Progenitor cell of endocrine pancreas (in vitro differentiated cells): ENCODE measurements around the gene ZNF385B. TPM values are rescaled to one million over a fixed set of nuclear protein-coding genes. Genes with fewer than 3 reads are reported as not detected.

Experiments used
- DNase-seq: peaks from one replicate; pipeline ENCODE4 v3.0.0; 2021; ENCODE audit warnings: low spot score; ENCODE audit not compliant: unreplicated experiment
- H3K27ac Mint-ChIP-seq: 2 replicates; pipeline ENCODE4 v1.8.0; 2021; ENCODE audit warnings: mild to moderate bottlenecking, moderate library complexity, mixed read lengths
- H3K27me3 Mint-ChIP-seq: 2 replicates; pipeline ENCODE4 v1.8.0; 2021; ENCODE audit warnings: mixed read lengths
- H3K36me3 Mint-ChIP-seq: 2 replicates; pipeline ENCODE4 v1.8.0; 2022; ENCODE audit warnings: mixed read lengths; ENCODE audit not compliant: insufficient read depth
- H3K4me1 Mint-ChIP-seq: 2 replicates; pipeline ENCODE4 v1.8.0; 2021; ENCODE audit warnings: low read depth, mixed read lengths
- H3K4me3 Mint-ChIP-seq: 2 replicates; pipeline ENCODE4 v1.8.0; 2021; ENCODE audit warnings: low read depth, mild to moderate bottlenecking, moderate library complexity, mixed read lengths
- H3K9me3 Mint-ChIP-seq: 2 replicates; pipeline ENCODE4 v1.8.0; 2021; ENCODE audit warnings: low read depth, mixed read lengths
- CTCF ChIP-seq: fragments of 200-600 bp; sonication (generic); IDR thresholded peaks from one replicate; pipeline ENCODE4 v1.5.0; 2021; ENCODE audit warnings: antibody characterized with exemption, mild to moderate bottlenecking; ENCODE audit not compliant: unreplicated experiment
- total RNA-seq: library from RNA; stranded (reverse); gene quantifications from 2 replicates; pipeline ENCODE4 v1.2.1, GENCODE V29; 2021

The ZNF385B gene
- total RNA-seq, 1 donor from 2014 or later, result 4.9 TPM

- Mint-ChIP-seq H3K4me3 (no peak overlapping the region), H3K4me1 (peaks cover 6% of the 10 kb centered on the region), H3K27me3 (no peaks in the 10 kb centered on the region), H3K36me3 (no peaks in the 10 kb centered on the region), H3K9me3 (no peaks in the 10 kb centered on the region), H3K27ac (no peak overlapping the region)
- no peak for TF ChIP-seq CTCF
- no peak for DNase-seq
Measured at GRCh38 chr2:179692043-179692442, 169.4 kb downstream of the ZNF385B start.

- no peak for DNase-seq
- Mint-ChIP-seq H3K27me3 (no peaks in the 10 kb centered on the region), H3K4me3 (no peak overlapping the region), H3K36me3 (no peaks in the 10 kb centered on the region), H3K27ac (no peak overlapping the region), H3K9me3 (no peaks in the 10 kb centered on the region), H3K4me1 (peaks cover 6% of the 10 kb centered on the region)
- TF ChIP-seq CTCF, result no peak
Measured at GRCh38 chr2:179691235-179691634, 170.2 kb downstream of the ZNF385B start.

GRCh38 chr2:179686718-179687342 is 174.6 kb downstream of the ZNF385B start:
- no peak for DNase-seq
- Mint-ChIP-seq H3K4me3 (no peak overlapping the region), H3K36me3 (no peaks in the 10 kb centered on the region), H3K4me1 (peaks cover 5% of the 10 kb centered on the region), H3K9me3 (no peaks in the 10 kb centered on the region), H3K27ac (no peak overlapping the region), H3K27me3 (no peaks in the 10 kb centered on the region)
- no peak for TF ChIP-seq CTCF

- H3K27me3 Mint-ChIP-seq, result no peaks in the 10 kb centered on the region
- no peak for DNase-seq
- H3K9me3 Mint-ChIP-seq, result no peaks in the 10 kb centered on the region
- no peak for TF ChIP-seq CTCF
- H3K4me3 Mint-ChIP-seq, result no peak overlapping the region
- peaks cover 5% of the 10 kb centered on the region for H3K4me1 Mint-ChIP-seq
- no peaks in the 10 kb centered on the region for H3K36me3 Mint-ChIP-seq
- H3K27ac Mint-ChIP-seq, result no peak overlapping the region
Measured at GRCh38 chr2:179686069-179686468, 175.3 kb downstream of the ZNF385B start.

- H3K9me3 Mint-ChIP-seq, result no peaks in the 10 kb centered on the region
- H3K4me3 Mint-ChIP-seq, result no peak overlapping the region
Measured at GRCh38 chr2:179685146-179685545, 176.3 kb downstream of the ZNF385B start.

More at GRCh38 chr2:179685146-179685545, 176.3 kb downstream of the ZNF385B start:
- Mint-ChIP-seq H3K36me3 (no peaks in the 10 kb centered on the region), H3K27me3 (no peaks in the 10 kb centered on the region), H3K4me1 (peaks cover 5% of the 10 kb centered on the region), H3K27ac (no peak overlapping the region)
- TF ChIP-seq CTCF, result no peak
- no peak for DNase-seq
